SKM-1 (cell line): ENCODE results near the gene SYNDIG1L.

Experiments used
- DNase-seq: peaks from one replicate; lab custom pipeline; 2025; ENCODE audit not compliant: unreplicated experiment; lab: John Stamatoyannopoulos, UW

Gene SYNDIG1L

DNA sequence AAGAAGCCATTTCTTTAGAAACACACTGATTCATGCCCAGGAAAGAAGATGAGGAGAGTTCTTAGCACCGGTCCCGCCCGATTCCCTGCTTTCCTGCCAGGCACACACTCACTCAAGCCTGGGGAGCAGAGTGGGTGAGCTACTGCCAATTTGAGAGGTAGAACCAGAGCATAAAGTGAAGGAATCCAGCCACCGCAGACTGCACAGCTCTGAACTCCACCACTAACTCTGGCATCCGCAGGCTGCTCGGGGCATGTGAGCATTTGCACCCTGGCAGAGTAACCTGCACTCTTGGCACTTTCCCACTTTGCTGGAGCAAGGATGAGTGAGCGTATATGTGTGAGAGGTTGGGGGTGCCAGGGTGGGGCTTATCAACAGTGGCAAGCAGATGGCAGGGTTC, 4.0 kb upstream of the SYNDIG1L start:
- no peak for DNase-seq

DNA sequence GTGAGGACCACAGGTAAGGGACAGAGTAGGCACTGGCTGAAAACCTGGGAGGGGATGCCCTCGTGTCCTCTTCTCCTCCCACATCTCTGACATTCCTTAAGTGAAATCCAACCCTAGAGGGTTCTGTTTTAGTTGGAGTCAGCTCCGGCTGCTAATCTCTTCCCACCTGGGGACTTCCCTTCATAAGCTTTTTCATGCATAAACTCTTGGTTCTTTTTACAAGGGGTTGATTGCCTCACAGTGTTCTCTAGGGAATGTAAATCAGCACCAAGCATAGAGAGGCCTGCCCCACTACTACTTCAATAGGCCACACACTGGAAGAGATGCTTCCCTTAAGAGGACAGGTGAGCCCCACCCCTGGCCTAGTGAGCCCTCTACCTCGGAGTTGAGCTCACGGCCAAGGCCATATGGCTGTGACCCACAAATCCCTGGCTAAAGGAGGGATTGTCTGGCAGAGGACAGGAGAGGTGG, 3.2 kb upstream of the SYNDIG1L start:
- no peak for DNase-seq

DNA sequence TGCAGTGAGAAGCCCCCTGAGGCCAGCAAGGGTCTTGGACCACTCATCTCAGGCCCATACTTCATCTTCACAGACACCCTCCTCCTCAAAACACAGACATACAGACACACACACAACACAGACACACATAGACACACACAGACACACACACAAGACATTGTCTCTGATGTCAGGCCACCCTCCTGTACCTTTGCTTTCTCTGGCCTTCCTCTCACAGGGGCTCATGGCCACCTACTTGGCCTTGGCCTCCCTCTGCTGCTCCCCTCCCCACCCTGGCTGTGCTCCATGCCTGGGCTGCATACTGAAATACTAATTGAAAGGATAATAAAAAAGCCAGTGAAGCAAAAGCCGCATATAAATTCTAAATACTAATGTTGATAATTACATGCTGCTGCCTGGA, 1.6 kb upstream of the SYNDIG1L start:
- DNase-seq: no peak

DNA sequence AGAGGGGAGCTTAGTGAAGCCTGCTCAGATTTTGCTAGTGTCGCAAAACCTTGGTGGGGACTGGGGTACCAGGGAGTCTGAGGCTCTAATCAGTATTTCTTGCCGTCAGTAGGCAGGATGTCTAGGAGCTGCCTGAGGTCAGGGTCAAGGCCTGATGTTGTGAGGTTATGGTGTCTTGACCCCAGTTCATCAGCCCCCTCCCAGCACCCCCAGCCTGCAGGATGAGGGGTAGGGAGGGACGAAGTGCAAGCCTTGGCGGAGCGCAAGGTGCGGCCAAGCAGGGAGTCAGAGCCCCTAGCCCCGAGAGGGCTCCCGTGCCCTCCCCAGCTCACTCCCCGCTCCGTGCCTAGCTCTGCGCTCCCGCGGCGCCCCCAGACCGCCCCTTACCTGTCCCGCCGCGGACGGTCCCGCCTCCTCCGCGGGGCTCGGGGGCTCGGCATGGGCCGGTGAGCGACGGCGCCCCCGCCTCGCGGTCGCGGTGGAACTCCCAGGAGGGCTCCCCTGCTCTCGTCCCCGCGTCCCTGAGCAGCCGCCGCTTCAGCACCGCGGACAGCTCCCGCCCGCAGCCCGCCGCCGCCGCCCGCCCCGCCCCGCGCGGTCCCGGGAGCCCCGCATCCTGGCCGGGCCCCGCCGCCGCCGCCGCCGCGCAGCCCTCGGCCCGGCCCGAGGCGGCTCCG, 347 bp downstream of the SYNDIG1L start:
- no peak for DNase-seq

DNA sequence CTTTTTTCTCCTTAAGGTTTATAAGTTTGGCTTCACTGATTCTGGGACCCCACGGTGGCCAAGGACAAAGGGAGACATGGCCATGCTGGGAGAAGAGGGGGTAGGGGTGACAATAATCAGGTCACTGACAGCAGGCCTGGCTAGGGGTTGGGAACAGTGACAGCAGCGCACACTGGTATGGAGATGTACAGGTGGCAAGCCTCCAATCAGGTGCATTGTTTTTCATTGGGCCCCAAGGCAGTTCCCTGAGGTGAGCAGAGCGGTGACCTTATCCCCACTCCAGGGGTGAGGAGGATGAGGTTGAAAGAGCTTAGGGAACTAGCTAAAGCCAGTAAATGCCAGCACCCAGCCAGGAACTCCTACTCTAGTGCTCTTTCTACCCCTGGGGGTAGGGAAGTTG, 1.4 kb downstream of the SYNDIG1L start:
- no peak for DNase-seq

DNA sequence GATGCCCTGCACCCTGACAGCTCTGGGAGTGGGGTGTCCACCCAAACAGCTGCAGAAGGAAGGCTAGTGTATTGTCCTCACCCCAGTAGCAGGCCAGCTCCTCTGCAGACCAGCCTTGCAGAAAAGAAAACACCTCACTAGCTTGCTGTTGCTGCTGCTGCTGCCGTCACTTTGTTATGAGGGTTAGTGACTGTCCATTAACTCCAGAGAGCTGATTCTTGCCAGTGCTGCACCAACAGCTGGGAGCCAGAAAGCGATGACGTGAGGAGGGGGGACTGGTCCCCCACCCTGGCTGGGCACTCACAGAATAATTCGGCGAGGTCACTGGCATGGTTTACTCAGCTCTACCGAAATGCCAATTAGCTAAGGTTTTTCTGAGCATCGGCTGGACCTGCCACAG, 2.8 kb downstream of the SYNDIG1L start:
- DNase-seq: no peak

DNA sequence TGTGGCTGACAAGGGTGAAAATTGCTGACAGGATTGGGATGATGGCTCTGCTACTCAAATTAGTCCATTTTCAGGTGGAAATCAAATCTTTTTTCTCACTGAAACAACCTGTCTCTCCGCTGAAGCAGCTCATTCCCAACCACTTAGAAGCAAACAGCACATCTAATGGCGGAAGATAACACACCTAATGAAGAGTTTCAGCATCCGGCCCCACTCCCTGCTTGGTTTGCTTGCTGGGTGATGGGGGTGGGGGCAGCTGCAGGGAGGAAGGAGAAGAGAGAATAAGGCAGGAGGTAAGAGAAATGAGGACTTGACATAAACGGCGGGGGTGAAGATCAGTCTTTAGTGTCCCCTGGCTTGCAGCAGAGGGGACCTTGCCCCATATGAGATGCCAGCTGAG, 4.0 kb downstream of the SYNDIG1L start:
- no peak for DNase-seq

DNA sequence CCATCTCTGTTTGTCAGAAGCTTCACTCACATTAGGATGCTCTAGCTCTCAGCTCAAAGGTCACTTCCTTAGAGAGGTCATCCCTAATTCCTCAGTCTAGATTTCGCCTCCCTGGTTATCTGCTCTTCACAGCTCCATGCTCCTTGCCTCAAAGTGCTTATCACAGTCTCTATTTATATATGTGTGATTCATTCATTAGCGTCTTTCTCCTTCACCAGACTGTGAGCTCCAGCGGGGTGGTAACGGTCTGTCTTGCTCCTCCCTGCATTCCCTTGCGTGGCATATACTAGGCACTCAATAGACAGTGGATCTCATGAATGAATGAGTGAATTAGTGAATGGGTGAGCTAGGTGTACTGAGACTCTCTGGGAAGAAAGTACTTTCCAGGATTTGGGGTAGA, 6.9 kb downstream of the SYNDIG1L start:
- no peak for DNase-seq

DNA sequence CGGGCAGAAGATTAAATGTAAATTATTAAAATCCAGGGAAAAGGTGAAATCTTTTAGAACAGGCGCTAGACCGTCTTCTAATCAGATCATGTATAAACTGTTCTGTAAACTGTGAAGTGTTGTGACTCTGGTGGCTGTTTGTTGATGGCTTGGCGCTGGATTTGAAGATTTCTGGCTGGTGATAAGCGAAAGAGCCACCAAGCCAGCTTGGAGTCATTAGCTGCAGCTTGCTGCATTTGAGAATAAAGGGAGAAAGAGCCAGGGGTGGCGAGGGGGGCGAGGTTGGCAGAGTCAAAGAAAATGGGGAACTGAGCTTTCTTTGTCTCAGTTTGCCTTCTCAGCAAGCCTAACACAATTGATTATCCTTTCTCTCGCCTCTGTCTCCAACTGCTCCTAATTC, 8.0 kb downstream of the SYNDIG1L start:
- no peak for DNase-seq

DNA sequence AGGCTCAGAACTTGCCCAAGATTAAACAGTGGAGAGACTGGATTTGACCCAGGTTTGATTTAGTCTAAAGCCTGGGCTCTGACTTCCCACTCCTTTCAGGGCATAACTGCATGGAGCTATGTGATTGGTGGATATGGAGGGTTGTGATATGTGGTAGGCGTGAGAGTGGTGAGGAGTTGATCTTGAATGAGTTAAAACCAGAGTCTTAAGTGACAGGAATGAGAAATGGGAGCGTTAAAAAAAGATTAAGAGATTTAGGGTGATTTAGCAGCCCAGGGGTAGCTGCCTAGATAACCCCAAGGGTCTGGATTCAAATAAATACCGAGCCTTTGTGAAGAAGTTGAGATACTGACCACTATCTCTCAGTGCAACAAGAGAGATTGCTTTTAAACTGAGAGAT, 8.4 kb downstream of the SYNDIG1L start:
- DNase-seq: no peak

DNA sequence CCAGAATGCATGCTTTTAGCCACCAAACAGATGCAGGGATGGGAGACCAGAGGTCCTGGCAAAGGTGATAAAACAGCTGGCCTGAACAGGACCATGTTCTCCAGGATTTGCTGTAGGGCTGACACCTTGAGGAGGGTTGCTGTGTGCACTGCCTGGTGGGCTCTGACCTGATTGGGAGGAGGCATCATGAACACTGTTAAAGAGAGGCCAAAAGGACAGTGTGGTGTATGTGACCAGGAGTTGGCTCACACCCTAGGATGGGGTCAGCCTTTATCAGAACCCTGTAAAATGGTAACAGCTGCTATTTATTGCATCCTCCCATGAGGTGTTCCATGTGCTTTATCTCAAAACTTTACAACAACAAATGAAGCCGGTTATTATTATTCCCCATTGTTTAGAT, 8.8 kb downstream of the SYNDIG1L start:
- DNase-seq: no peak

DNA sequence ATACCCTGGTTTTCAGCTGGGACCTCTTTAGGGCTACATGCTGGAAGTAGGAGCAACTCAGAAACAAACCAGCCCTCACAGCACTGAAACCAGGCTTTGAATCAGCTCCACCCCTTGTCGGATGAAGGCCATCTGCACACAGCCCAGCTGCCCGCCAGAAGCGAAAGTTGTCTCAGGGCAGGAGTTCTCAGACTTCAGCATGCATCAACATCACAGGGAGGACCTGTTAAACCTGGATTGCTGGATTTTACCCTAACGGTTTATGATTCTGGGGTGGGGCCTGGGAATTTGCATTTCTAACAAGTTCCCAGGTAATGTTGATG, 10.9 kb downstream of the SYNDIG1L start:
- DNase-seq: no peak

DNA sequence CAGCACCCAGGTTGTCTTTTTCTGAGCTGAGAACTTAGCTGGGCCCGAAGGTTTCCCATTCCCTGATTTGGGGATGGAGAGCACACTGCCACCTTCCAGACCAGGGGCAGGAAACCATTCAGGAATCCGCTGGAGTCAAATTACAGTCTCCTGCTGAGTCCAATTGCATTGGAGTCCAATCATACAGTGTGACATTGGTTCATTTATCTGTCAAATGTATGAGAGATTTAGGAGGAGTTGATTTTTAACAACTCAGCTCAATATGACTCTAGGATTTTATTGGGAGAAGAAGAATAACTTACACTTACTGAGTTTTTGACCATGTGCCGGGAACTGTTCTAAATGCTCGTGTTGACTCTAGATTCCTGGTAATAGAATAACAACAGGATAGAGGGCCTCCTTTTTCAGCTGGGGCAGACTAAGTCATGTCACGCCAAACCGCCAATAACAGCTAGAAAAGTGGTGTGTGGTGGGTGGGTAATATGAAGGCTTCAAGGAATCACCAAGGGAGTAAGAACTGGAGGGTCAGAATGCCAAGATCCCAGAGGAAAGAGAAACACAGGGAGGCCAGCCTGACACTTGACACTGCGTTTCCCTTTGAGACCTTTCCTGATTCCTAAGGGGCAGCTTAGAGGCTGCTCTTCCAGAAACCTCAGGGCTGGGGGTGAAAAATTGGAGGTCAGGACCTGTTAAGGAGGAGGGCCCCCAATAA, 11.5 kb downstream of the SYNDIG1L start:
- no peak for DNase-seq

DNA sequence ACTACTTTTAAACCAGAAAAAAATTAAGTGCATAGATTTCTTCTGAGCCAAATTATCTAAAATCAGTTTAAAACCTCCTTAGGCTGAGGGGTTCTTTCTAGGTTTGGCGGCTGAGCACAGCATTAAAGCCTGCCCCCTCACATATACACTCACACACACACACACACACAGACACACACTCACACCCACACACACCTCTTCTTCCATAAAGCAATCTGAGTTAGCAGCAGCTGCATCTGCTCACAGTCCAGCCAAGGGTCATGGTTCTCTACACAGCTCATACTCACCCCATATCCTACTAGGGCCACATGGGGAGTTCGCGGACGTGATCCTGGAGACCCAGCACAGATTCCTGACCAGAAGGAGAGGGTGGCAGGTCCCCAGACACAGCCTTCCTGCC, 12.4 kb downstream of the SYNDIG1L start:
- no peak for DNase-seq

DNA sequence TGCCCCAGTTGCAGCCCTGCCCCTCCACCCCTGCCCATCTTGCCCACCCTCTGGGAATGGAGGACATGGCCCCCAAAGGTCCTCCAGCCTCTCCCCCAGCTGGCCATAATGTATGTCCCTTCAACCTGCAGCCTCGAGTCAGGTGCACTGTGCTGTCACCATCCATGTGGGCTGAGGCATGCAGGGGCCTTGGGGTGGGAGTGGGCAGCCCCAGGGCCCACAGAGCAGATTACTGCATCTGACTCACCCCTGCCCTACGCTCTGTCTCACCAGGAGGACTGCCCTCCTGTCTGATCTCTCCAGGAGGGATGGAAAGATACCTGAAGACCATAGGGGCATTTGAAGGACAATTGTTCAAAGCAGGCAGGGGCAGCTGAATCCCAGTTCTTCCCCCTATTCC, 13.3 kb downstream of the SYNDIG1L start:
- no peak for DNase-seq

DNA sequence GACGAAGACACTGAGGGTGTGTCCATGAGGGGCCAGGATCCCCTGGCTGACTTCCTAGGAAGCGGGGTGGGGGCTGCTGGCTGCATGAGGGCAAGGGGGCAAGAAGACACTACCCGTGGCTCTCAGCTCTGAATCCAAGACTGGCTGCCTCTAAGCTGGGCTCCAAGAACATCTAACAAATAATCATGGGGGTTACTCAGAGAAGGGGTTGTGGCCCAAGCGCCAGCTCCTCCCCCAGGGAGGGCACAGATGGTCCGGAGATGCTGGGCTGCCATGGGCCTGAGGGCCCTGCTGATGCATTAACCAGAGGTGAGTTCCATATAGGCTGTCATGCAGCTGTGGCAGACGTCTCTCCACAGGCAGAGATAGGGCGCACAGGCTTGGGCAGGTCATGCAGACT, 14.3 kb downstream of the SYNDIG1L start:
- DNase-seq: no peak

DNA sequence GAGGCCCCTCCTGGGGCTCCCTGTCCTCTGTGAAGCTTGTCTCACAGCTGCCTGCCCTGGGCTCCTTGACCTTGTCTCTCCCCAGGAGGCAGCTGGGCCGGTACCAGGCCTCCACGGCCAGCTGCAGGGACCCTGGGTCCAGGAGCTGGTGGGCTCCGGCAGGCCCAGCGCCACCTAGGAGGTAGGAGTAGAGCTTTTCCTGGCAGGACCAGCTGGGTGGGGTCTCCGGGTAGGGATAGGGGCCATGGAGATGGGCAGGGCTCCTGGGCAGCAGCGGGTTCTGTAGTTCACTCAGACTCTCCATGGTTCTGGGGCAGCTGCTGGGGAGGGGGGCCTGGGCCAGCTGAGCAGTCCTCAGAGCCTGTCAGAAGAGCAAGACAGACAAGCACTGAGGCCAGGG, 16.6 kb downstream of the SYNDIG1L start:
- DNase-seq: no peak

DNA sequence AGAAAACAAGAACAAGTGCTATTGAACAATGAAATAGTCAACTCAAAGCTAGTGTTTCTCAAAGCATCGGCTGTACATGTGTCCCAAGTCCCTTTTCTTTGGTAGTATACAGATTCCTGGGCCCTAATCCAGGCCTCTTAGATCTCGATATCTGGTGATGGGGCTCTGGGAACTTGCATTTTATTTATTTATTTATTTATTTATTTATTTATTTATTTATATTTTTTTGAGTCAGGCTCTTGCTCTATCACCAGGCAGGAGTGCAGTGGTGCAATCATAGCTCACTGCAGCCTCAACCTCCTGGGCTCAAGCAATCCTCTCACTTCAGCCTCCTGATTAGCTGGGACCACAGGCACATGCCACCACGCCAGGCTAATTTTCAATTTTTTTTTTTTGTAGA, 17.1 kb downstream of the SYNDIG1L start:
- DNase-seq: no peak

DNA sequence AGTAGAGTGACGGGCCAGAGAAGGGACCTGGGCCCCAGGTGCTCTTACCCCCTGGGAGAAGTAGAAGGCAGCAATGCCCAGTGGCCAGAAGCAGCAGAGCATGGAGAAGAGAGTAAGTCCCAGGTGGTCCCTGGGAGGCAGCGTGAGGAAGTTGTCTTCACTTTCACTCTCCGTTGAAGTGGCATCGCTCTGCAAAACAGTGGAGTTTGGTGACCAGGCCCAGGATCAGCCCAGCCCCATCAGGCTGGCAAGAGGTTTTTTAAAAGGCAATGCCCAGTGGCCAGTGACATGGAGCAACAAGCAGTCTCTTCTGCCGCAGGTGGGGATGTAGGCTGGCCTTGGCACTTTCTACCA, 18.2 kb downstream of the SYNDIG1L start:
- DNase-seq: no peak

DNA sequence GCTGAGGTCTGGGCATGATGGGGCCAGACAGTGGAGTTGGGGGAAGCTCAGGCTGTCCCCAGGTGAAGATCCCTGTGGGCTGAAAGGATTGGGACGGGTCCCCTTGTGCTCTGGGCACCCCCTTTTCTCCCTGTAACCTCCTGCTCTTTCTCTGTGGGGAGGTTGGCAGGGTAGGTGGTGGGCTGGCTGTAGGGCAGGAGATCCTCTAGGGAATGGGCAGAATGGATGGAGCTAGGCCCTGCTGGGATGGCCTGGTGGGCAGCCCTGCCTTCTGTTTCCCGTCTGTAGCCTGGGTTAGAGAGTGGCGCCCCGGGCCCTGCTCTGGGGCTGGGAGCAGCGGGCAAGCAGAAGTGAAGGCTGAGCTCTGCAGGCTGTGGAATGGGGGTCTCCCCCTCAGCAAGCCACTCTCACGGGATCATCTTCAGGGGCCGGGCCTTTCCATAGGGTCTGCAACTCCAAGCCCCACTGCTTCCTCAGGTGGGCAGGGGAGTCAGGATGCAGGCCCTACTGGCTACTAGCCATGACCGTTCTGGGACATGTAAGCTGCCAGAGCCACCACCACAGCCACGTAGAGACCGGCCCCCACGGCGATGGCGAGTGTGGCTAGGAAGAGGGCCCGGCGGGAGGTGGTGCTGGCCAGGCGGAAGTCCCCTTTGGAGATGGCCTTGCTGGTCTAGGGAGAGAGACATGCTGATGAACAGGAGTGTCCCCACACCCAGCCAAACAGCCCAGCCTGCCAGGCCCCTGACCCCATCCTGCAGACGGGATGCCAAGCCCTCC, 18.8 kb downstream of the SYNDIG1L start:
- no peak for DNase-seq

DNA sequence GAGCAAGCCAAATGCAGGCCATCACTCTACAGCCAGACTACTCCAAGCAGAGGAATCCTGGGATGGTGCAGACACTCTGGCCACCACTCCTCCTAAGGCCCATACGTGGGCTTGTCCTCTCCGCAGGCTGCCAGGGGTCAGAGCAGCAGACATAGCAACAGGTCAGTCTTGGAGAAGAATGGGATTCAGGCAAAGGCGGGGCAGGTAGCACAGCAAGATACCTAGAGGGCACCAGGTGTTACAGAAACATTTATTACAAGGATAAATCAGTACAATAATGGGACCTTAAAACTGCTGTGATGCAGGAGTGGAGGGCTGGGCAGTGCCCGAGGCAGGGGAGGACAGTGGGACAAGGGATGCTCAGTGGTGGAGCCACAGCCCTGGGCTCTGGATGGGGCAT, 20.3 kb downstream of the SYNDIG1L start:
- no peak for DNase-seq

DNA sequence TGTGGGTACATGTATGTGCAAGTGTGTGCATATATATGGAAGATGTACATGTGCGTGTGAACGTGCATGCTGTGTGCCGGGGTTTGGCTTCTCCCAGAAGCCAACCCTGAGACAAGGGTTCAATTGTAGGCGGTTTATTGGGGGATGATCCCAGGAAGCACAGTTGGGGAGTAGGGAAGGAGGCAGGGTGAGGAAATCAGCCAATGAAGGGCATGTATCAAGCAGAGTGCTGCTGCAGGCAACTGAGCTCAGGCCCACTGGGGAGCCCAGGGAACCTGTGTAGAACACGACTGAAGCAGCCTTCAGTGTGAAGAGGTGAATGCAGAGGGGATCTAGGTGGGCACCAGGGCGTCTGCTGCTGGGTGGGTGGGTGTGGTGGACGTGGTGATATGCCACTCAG, 21.6 kb downstream of the SYNDIG1L start:
- DNase-seq: no peak
